ENCODE results near the gene DGKD.

Gene DGKD

GRCh38 chr2:233519787-233520611 lies 165.7 kb downstream of the DGKD start:
- Mint-ChIP-seq H3K4me3 (no peak overlapping the region), H3K27ac (no peak overlapping the region), H3K27me3 (no peaks in the 10 kb centered on the region), H3K4me1 (peaks cover 6% of the 10 kb centered on the region), H3K9me3 (no peaks in the 10 kb centered on the region)
- no peak for ATAC-seq
- DNase-seq: no peak

Measured in stimulated activated naive CD8-positive, alpha-beta T cell treated with anti-CD3 and anti-CD28 coated beads, Interleukin-15, amount 100 ng/mL, for 72 hours (primary cell).